NT2/D1 (cell line): ENCODE measurements around the gene TTC23L.

ENCODE experiments used
- SUZ12 ChIP-seq: IDR thresholded peaks from 2 replicates; pipeline ENCODE4 v1.6.1; 2011; ENCODE audit not compliant: insufficient read length, insufficient read depth; ENCODE audit errors: extremely low read depth
- YY1 ChIP-seq: IDR thresholded peaks from 2 replicates; pipeline ENCODE4 v1.6.1; 2011; ENCODE audit not compliant: insufficient read length, insufficient read depth
- ZNF274 ChIP-seq: IDR thresholded peaks from 2 replicates; pipeline ENCODE4 v1.6.1; 2011; ENCODE audit warnings: mild to moderate bottlenecking, low read depth, low read length

DNA sequence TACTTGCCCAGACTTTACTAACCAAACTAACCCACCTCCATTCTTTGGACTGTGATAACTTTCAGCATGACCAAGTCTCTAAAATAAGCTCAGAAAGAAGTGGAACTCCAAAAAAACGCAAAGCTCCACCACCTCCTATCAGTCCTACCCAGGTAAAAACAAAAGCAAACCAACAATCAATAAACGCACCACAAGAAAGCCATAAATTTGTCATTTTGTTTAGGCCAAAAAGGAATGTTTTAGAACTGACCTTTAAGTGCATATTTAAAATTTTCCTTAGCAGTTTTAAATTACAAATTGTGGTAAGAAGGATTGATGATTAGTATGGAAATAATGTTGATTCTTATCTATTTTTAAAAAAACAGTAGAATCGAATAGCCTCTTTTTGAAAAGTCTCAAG, 25.5 kb upstream of the TTC23L start:
- TF ChIP-seq ZNF274 (no peak), SUZ12 (no peak), YY1 (no peak)
